OCI-LY7 (cell line): ENCODE data around the gene PTPRE. TPM values are rescaled to one million over a fixed set of nuclear protein-coding genes. Genes with fewer than 3 reads are reported as not detected.

ENCODE experiments used
- BruUV-seq: library from RNA; stranded (reverse); fragments of 400-500 nt; replicated peaks from 2 replicates; lab custom pipeline; 2021; lab: Mats Ljungman, UMichigan
- CTCF ChIA-PET: fragments of 300-600 bp; sonication (Branson Sonifier 250); formaldehyde crosslinking; loops from one replicate; lab custom pipeline; 2022; ENCODE audit warnings: antibody characterized with exemption; ENCODE audit not compliant: unreplicated experiment; lab: Charles Lee
- POLR2A ChIA-PET: fragments of 300-600 bp; sonication (Branson Sonifier 250); formaldehyde crosslinking; loops from one replicate; lab custom pipeline; 2022; ENCODE audit warnings: antibody characterized with exemption; lab: Charles Lee
- DNase-seq: peaks from one replicate; pipeline ENCODE4 v3.0.0-alpha.2; 2015; ENCODE audit warnings: low spot score
- H2AFZ ChIP-seq: fragments of 200-600 bp; sonication (generic), shearing (Covaris generic); 2 replicates; pipeline ENCODE4 v1.6.1; 2014; ENCODE audit warnings: mild to moderate bottlenecking, antibody characterized with exemption, low read length, moderate library complexity
- H3K27ac ChIP-seq: fragments of 200-600 bp; sonication (generic); 2 replicates; pipeline ENCODE4 v1.5.1; 2014; ENCODE audit warnings: mixed run types, low read depth, mild to moderate bottlenecking, moderate library complexity, low read length, inconsistent platforms; ENCODE audit not compliant: poor library complexity, severe bottlenecking
- H3K36me3 ChIP-seq: fragments of 200-600 bp; sonication (generic); 2 replicates; pipeline ENCODE4 v1.6.1; 2014; ENCODE audit warnings: mild to moderate bottlenecking, antibody characterized with exemption, low read length, moderate library complexity, mixed read lengths; ENCODE audit not compliant: insufficient read depth
- H3K4me1 ChIP-seq: fragments of 200-600 bp; sonication (generic); 2 replicates; pipeline ENCODE4 v1.5.1; 2014; ENCODE audit warnings: mild to moderate bottlenecking, low read length; ENCODE audit not compliant: insufficient read depth, poor library complexity, severe bottlenecking
- H3K4me2 ChIP-seq: fragments of 200-600 bp; sonication (generic); 2 replicates; pipeline ENCODE4 v1.6.1; 2014; ENCODE audit warnings: mild to moderate bottlenecking, low read length
- H3K4me3 ChIP-seq: fragments of 200-600 bp; sonication (generic); 2 replicates; pipeline ENCODE4 v1.5.1; 2014; ENCODE audit warnings: mild to moderate bottlenecking, low read depth, low read length; ENCODE audit not compliant: poor library complexity, severe bottlenecking
- H3K79me2 ChIP-seq: fragments of 200-600 bp; sonication (generic); 2 replicates; pipeline ENCODE4 v1.6.1; 2016; ENCODE audit warnings: low read depth, mild to moderate bottlenecking, low read length, moderate library complexity, mixed read lengths; ENCODE audit not compliant: insufficient read depth
- H3K9me2 ChIP-seq: fragments of 200-600 bp; sonication (generic); 2 replicates; pipeline ENCODE4 v1.6.1; 2016; ENCODE audit warnings: mild to moderate bottlenecking, low read length, mixed read lengths; ENCODE audit not compliant: insufficient read depth
- H3K9me3 ChIP-seq: fragments of 200-600 bp; sonication (generic); 2 replicates; pipeline ENCODE4 v1.6.1; 2014; ENCODE audit warnings: mild to moderate bottlenecking, mixed run types, low read length, mixed read lengths
- H4K20me1 ChIP-seq: fragments of 200-600 bp; sonication (generic); 2 replicates; pipeline ENCODE4 v1.6.1; 2014; ENCODE audit warnings: mild to moderate bottlenecking, antibody characterized with exemption, low read length, moderate library complexity, mixed read lengths; ENCODE audit not compliant: insufficient read depth
- CTCF ChIP-seq: fragments of 200-600 bp; sonication (generic); conservative IDR thresholded peaks from 2 replicates; pipeline ENCODE4 v1.5.1; 2014; ENCODE audit warnings: mild to moderate bottlenecking, antibody characterized with exemption, low read length, moderate library complexity, mixed read lengths
- EZH2phosphoT487 ChIP-seq: fragments of 200-600 bp; sonication (generic); IDR thresholded peaks from 2 replicates; pipeline ENCODE4 v1.6.1; 2018; ENCODE audit warnings: low read depth, borderline replicate concordance, mild to moderate bottlenecking, mixed run types, antibody characterized with exemption, low read length, moderate library complexity, mixed read lengths
- intact Hi-C: fragments of 100-400 bp; cut with micrococcal nuclease; formaldehyde crosslinking; loops from one replicate; pipeline ENCODE4 v1.10.0; 2022; ENCODE audit not compliant: unreplicated experiment
- total RNA-seq, 2 experiments: library from RNA; depleted of rRNA in 1 of 2; stranded (reverse); fragments of >200 nt in 1 of 2; shearing (Covaris generic) in 1 of 2; gene quantifications; 2 replicates each; pipeline ENCODE4 v1.2.3, GENCODE V29; 2014 to 2022

PTPRE gene
- total RNA-seq, 2 experiments from 2014 or later: 6.8 to 8.3 TPM

GRCh38 chr10:128063736-128064107 is 156.8 kb downstream of the PTPRE start:
- Histone ChIP-seq H3K4me2 (peak overlapping the region; percentile 74), H3K4me3 (peak overlapping the region; percentile 48), H3K4me1 (peaks cover 58% of the 10 kb centered on the region), H3K36me3 (peaks cover 18% of the 10 kb centered on the region), H4K20me1 (peaks cover 25% of the 10 kb centered on the region), H3K9me3 (no peaks in the 10 kb centered on the region), H3K79me2 (no peaks in the 10 kb centered on the region), H3K9me2 (no peaks in the 10 kb centered on the region), H2AFZ (no peak overlapping the region), H3K27ac (peak overlapping the region; percentile 60)
- TF ChIP-seq EZH2phosphoT487 (no peak), CTCF (no peak)
- ChIA-PET POLR2A (interaction anchor here (0.6 to 5.7 kb wide), 6 partner anchors 16 to 794 kb away, joined by 3 to 37 read pairs (median 3); no protein-coding TSS in a partner anchor), CTCF (interaction anchor here (0.6 to 4.2 kb wide), 3 partner anchors 13 to 208 kb away, joined by 3 to 17 read pairs (median 4); no protein-coding TSS in a partner anchor)
- intact Hi-C loops: loop anchor here (1.0 to 2.0 kb wide), 2 partner anchors 15 to 63 kb away; partner anchors contain the start of gene MKI67
- DNase-seq: no peak
- BruUV-seq: no TSS peak

DNA sequence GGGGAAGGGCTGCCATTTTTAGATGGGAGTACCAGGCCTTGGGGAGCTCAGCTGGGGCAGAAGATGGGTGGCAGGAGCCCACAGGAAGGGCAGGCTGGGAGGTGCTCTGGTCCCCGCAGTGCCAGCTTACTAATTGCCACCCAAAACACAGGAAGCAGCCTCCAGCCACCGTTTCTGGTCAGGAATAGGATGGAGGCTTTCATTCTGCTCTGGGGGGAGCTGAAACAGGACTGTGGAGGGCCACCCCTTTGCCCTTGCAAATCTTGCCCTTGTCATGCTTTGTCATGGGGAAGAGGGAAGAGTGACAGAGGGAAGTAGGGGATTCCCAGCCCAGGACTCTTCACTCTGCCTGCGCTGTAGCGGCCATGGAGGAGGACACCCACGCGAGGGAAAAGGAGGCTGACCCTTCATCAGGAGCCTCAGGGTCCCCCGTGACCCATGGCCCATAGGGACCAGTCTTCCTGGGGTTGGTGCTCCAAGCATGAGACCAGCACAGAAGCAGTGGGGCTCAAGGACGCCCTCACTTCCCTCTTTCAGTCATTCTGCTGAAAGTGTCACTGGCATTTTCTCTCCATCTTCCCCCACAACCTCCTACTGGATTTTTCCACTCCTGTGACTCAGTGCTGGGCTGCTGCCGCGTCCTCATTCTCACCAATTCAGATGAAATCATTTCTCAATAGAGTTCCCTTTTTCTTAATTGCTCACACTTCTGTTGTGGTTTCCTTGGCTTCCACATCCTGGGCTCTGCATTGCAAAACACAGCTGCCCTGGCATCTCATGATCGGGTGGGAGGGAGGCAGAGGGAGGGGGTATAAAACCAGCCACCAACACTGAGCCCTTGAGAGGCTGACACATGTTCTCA is 157.4 kb downstream of the PTPRE start:
- peaks cover 18% of the 10 kb centered on the region for H3K36me3 ChIP-seq

More for the DNA sequence above, 157.4 kb downstream of the PTPRE start:
- Histone ChIP-seq H4K20me1 (peaks cover 20% of the 10 kb centered on the region), H3K4me2 (peak overlapping the region; percentile 74), H2AFZ (no peak overlapping the region), H3K27ac (peak overlapping the region; percentile 60), H3K9me2 (no peaks in the 10 kb centered on the region), H3K9me3 (no peaks in the 10 kb centered on the region), H3K79me2 (no peaks in the 10 kb centered on the region), H3K4me1 (peaks cover 57% of the 10 kb centered on the region), H3K4me3 (peak overlapping the region; percentile 48)
- DNase-seq: no peak
- BruUV-seq: no TSS peak
- intact Hi-C loops: loop anchor here (2.0 kb wide), 1 partner anchor 62 kb away; the partner anchor contains the start of gene MKI67
- ChIA-PET POLR2A (interaction anchor here (0.5 to 5.7 kb wide), 7 partner anchors 17 to 210 kb away, joined by 3 to 37 read pairs (median 3); no protein-coding TSS in a partner anchor), CTCF (interaction anchor here (0.6 to 4.2 kb wide), 3 partner anchors 12 to 209 kb away, joined by 3 to 17 read pairs (median 4); no protein-coding TSS in a partner anchor)
- TF ChIP-seq EZH2phosphoT487 (no peak), CTCF (no peak)
